ENCODE results near the gene TNS4.

GRCh38 chr17:40462343-40463121 lies 38.9 kb downstream of the TNS4 start:
- TF ChIP-seq CTCF (IDR thresholded peaks at IDR 0.05; ENCODE audit: insufficient read depth, low read length) (no peak), GABPA (IDR thresholded peaks at IDR 0.05; ENCODE audit: low read depth) (no peak)

Data from HL-60 (cell line).